ENCODE measurements around the gene MYDGF.

Gene MYDGF

GRCh38 chr19:4695224-4695731 is 25.1 kb upstream of the MYDGF start:
- TF ChIP-seq POLR2A (IDR thresholded peaks at IDR 0.05; ENCODE audit: low read depth, low read length), result no peak
- TF ChIP-seq TAF1 (IDR thresholded peaks at IDR 0.05; ENCODE audit: borderline replicate concordance, low read depth, low read length), result no peak
- no peak for TF ChIP-seq POLR2AphosphoS5 (IDR thresholded peaks at IDR 0.05; ENCODE audit: low read depth, low read length)
- no peak for DNase-seq (ENCODE audit: insufficient read length)
- no peak for FAIRE-seq

GRCh38 chr19:4694211-4694987 is 24.3 kb upstream of the MYDGF start:
- FAIRE-seq (no peak), DNase-seq (ENCODE audit: insufficient read length) (no peak)
- TF ChIP-seq TAF1 (IDR thresholded peaks at IDR 0.05; ENCODE audit: borderline replicate concordance, low read depth, low read length) (no peak), POLR2A (IDR thresholded peaks at IDR 0.05; ENCODE audit: low read depth, low read length) (no peak), POLR2AphosphoS5 (IDR thresholded peaks at IDR 0.05; ENCODE audit: low read depth, low read length) (no peak)

- FAIRE-seq (no peak), DNase-seq (ENCODE audit: insufficient read length) (no peak)
- TF ChIP-seq POLR2A (IDR thresholded peaks at IDR 0.05; ENCODE audit: low read depth, low read length) (no peak), TAF1 (IDR thresholded peaks at IDR 0.05; ENCODE audit: borderline replicate concordance, low read depth, low read length) (no peak), POLR2AphosphoS5 (IDR thresholded peaks at IDR 0.05; ENCODE audit: low read depth, low read length) (no peak)
Measured at GRCh38 chr19:4693471-4694121, 23.5 kb upstream of the MYDGF start.

- FAIRE-seq, result no peak
- TF ChIP-seq TAF1 (IDR thresholded peaks at IDR 0.05; ENCODE audit: borderline replicate concordance, low read depth, low read length) (no peak), POLR2AphosphoS5 (IDR thresholded peaks at IDR 0.05; ENCODE audit: low read depth, low read length) (no peak), POLR2A (IDR thresholded peaks at IDR 0.05; ENCODE audit: low read depth, low read length) (no peak)
- no peak for DNase-seq (ENCODE audit: insufficient read length)
Measured at GRCh38 chr19:4693078-4693350, 22.9 kb upstream of the MYDGF start.

- DNase-seq (ENCODE audit: insufficient read length) (no peak), FAIRE-seq (no peak)
- TF ChIP-seq POLR2AphosphoS5 (IDR thresholded peaks at IDR 0.05; ENCODE audit: low read depth, low read length), result no peak
- no peak for TF ChIP-seq POLR2A (IDR thresholded peaks at IDR 0.05; ENCODE audit: low read depth, low read length)
- no peak for TF ChIP-seq TAF1 (IDR thresholded peaks at IDR 0.05; ENCODE audit: borderline replicate concordance, low read depth, low read length)
Measured at GRCh38 chr19:4692251-4693077, 22.3 kb upstream of the MYDGF start.

GRCh38 chr19:4691373-4691772 is 21.2 kb upstream of the MYDGF start:
- TF ChIP-seq TAF1 (IDR thresholded peaks at IDR 0.05; ENCODE audit: borderline replicate concordance, low read depth, low read length) (no peak), POLR2AphosphoS5 (IDR thresholded peaks at IDR 0.05; ENCODE audit: low read depth, low read length) (no peak), POLR2A (IDR thresholded peaks at IDR 0.05; ENCODE audit: low read depth, low read length) (no peak)
- FAIRE-seq (no peak), DNase-seq (ENCODE audit: insufficient read length) (no peak)

GRCh38 chr19:4690361-4690760 is 20.2 kb upstream of the MYDGF start:
- TF ChIP-seq TAF1 (IDR thresholded peaks at IDR 0.05; ENCODE audit: borderline replicate concordance, low read depth, low read length) (no peak), POLR2A (IDR thresholded peaks at IDR 0.05; ENCODE audit: low read depth, low read length) (no peak), POLR2AphosphoS5 (IDR thresholded peaks at IDR 0.05; ENCODE audit: low read depth, low read length) (no peak)
- DNase-seq (ENCODE audit: insufficient read length) (no peak), FAIRE-seq (no peak)

GRCh38 chr19:4689403-4689802 is 19.3 kb upstream of the MYDGF start:
- no peak for FAIRE-seq
- DNase-seq (ENCODE audit: insufficient read length), result no peak
- TF ChIP-seq POLR2A (IDR thresholded peaks at IDR 0.05; ENCODE audit: low read depth, low read length), result no peak
- no peak for TF ChIP-seq TAF1 (IDR thresholded peaks at IDR 0.05; ENCODE audit: borderline replicate concordance, low read depth, low read length)
- no peak for TF ChIP-seq POLR2AphosphoS5 (IDR thresholded peaks at IDR 0.05; ENCODE audit: low read depth, low read length)

GRCh38 chr19:4688587-4688986 is 18.4 kb upstream of the MYDGF start:
- DNase-seq (ENCODE audit: insufficient read length) (no peak), FAIRE-seq (no peak)
- no peak for TF ChIP-seq POLR2A (IDR thresholded peaks at IDR 0.05; ENCODE audit: low read depth, low read length)
- TF ChIP-seq TAF1 (IDR thresholded peaks at IDR 0.05; ENCODE audit: borderline replicate concordance, low read depth, low read length), result no peak
- TF ChIP-seq POLR2AphosphoS5 (IDR thresholded peaks at IDR 0.05; ENCODE audit: low read depth, low read length), result no peak

- FAIRE-seq (no peak), DNase-seq (ENCODE audit: insufficient read length) (no peak)
- TF ChIP-seq POLR2AphosphoS5 (IDR thresholded peaks at IDR 0.05; ENCODE audit: low read depth, low read length) (no peak), POLR2A (IDR thresholded peaks at IDR 0.05; ENCODE audit: low read depth, low read length) (no peak), TAF1 (IDR thresholded peaks at IDR 0.05; ENCODE audit: borderline replicate concordance, low read depth, low read length) (no peak)
Measured at GRCh38 chr19:4687396-4687795, 17.3 kb upstream of the MYDGF start.

- FAIRE-seq (no peak), DNase-seq (ENCODE audit: insufficient read length) (no peak)
- TF ChIP-seq POLR2AphosphoS5 (IDR thresholded peaks at IDR 0.05; ENCODE audit: low read depth, low read length) (no peak), TAF1 (IDR thresholded peaks at IDR 0.05; ENCODE audit: borderline replicate concordance, low read depth, low read length) (no peak), POLR2A (IDR thresholded peaks at IDR 0.05; ENCODE audit: low read depth, low read length) (no peak)
Measured at GRCh38 chr19:4686700-4687099, 16.6 kb upstream of the MYDGF start.
